Muscle of arm (tissue), 12 donors: Measurements from ENCODE around the gene NUDT3. TPM values are rescaled to one million over a fixed set of nuclear protein-coding genes. Genes with fewer than 3 reads are reported as not detected.
A peak's percentile ranks its signal among the peaks of the same experiment; 100 is the strongest.

Experiments
- DNase-seq: peaks from one replicate; pipeline ENCODE4 v3.0.0-alpha.2; 2013
- polyA plus RNA-seq, 12 donors: library from polyadenylated mRNA; unstranded; fragments of 120-200 nt; gene quantifications; one replicate each; pipeline ENCODE4 v1.2.1, GENCODE V29; 2013; ENCODE audit not compliant: insufficient read length in 12 of 12

The NUDT3 gene
- polyA plus RNA-seq, 12 donors = 17.6 to 36.9 (median 27.8) TPM; not detected in 1

DNA sequence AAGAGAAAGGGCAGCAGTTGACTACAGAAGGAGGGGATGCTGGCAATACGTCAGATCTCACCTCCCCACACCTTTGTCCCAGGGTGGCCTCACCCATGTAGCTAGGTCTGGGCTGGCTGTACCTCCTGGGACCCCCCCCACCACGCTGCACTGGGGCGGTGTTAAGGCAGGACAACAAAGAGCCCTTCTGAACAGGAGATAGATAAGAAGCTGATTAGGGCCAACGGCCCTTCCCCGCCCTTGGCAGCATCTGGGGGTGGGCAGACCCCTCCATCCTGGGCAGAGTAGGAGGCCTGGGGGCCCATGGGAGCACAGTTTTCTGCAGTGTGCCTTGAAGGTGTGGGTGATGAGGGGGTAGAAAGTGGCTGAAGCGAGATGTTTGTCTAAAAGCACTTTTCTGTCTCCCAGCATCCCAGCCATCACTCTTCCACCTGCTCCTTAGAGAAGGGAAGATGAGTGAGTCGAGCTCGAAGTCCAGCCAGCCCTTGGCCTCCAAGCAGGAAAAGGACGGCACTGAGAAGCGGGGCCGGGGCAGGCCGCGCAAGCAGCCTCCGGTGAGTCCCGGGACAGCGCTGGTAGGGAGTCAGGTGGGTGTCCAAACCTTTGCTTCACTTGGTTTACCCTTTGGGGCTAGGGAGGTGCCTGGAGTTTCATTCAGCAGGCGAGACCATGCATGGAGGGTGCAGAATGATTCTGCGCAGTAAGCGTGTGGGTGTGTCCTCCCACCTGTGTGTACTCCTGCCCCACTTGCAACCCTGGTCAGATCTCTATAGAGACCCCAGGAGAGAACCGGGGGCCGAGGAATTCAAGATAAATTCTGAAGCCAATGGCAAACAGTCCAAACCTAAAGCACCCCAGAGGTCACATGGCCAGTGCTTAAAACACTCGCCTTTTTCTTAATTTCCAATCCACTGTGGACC lies 151.9 kb downstream of the NUDT3 start:
- no peak for DNase-seq

DNA sequence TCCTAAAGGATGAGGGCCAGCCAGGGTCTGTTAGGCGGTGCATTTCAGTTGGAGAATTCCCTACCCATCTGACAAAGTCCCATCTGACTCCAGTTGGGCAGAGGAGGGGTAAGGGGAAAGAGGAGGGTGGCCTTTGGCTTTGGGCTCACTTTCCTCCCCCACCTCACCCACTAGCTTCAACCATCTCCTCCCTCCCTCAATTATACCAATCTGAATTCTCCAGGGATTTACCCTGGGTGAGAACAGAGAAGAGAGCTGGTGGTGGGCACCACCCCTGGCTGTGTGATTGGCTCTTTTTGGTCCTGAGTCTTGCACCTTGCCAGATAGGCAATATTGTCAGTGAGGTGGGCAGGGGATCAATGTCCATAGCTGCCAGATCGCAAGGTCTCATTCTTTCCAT lies 152.6 kb downstream of the NUDT3 start:
- no peak for DNase-seq

DNA sequence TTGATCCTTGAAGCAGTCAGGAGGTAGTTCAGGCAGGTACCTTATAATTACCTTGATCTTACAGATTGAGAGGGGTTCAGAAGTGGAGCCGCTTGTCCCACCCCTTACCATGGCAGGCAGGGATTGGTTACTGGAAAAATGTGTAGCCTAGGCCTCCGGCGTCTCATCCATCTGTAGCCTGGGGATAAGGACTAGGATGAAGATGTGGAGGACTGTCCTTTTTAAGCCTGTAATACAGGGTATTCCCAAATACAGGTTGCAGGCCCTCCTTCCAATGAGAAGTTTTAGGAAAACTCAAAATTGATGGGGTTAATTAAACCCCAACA lies 153.0 kb downstream of the NUDT3 start:
- no peak for DNase-seq

DNA sequence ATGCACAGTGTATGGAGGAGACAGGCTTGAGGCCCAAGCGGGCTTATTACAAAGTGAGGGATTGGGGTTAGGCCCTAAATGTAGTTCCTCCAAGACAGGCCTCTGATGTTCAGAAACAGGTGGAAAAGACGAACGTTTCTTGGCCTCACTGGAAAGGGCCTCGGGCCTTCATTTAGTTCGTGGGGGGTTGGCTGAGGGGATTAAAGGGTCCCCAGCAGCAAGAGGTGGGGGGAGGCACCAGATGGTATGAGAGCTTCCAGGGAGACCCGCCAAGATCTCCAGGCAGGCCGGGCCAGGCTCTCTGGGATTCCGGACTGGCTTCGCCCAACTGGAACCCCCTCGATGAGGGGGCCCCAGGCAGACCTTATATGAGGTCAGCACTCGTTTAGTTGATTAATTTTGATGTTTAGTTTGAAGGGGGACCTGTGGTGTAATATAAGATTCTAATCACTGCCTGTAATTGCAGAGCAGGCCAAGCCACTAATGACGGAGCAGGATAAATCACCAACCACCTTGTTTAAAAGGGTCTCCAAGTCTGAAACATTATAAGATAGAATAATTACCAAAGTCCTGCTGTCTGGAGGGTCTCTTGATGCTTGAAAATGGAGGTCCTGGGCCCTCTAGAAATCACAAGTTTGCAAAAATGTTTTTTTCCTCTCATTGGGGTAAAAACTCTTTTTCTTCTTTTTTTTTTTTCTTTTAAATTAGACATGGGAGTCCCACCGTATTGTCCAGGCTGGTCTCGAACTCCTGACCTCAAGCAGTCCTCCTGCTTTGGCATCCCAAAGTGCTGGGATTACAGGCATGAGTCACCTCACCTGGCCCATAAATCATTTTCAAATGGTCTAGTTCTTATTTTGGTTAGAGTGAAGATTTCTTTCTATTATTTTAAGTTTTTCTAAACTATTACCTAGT lies 153.6 kb downstream of the NUDT3 start:
- no peak for DNase-seq

DNA sequence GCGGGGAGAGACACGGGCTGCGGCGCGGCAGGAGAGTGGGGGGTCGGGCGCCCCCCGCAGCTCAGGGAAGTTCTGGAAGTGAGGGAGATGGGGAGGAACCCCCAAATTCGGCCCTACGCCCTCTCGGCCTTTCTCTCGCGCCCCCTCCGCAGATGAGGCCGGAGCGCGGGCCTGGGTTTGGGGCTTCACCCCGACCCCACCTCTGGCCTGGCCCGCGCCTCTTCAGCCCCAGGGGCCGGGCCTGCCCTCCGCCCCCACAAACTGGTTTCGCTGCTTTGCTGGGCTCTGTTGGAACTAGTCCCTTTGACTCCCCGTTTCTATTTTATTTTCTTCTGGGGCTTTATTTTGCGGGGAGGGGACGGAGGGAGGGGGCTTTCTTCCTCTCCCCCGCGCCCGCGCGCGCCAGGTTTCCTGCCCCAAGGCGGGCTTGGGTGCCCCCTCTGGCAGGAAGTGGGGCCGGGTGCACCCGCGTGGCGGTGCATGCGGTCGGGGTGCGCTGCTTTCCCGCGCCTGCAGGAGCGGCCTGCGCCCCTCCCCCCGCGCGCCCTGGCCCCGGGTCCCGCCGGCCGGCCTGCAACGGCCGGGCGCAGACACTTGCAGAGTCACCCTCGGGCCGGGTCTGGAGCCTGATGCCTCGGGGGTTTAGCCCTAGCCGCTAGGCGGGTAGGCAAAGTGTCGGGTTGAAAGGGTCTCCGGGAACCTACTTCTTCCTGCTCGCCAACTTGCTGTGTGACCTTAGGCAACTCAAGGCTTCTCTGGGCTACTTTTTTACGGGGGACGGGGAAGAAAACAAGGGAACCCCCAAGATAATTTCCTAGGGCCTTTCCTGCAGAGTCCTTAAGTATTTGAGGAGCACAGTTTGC lies 154.5 kb downstream of the NUDT3 start:
- DNase-seq = no peak

DNA sequence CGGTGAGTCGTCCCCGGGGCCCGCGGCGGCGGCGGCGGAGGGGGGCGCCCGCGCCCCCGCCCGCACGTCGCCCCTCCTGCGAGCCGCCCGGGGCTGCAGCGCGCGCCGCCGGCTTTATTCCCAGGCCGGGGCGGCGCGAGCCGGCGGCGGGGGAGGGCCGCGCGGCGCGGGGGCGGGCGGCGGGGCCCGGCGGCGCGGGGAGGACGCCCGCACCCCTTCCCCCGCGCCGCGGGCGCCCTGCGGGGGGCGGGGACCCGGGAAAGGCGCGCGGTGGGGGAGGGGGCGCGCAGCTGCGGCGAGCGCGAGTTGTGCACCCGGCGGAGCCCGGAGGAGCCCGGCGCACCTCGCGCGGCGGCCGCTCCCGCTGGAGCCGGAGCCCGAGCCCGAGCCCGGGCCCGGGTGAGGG lies 155.2 kb downstream of the NUDT3 start:
- DNase-seq = no peak

DNA sequence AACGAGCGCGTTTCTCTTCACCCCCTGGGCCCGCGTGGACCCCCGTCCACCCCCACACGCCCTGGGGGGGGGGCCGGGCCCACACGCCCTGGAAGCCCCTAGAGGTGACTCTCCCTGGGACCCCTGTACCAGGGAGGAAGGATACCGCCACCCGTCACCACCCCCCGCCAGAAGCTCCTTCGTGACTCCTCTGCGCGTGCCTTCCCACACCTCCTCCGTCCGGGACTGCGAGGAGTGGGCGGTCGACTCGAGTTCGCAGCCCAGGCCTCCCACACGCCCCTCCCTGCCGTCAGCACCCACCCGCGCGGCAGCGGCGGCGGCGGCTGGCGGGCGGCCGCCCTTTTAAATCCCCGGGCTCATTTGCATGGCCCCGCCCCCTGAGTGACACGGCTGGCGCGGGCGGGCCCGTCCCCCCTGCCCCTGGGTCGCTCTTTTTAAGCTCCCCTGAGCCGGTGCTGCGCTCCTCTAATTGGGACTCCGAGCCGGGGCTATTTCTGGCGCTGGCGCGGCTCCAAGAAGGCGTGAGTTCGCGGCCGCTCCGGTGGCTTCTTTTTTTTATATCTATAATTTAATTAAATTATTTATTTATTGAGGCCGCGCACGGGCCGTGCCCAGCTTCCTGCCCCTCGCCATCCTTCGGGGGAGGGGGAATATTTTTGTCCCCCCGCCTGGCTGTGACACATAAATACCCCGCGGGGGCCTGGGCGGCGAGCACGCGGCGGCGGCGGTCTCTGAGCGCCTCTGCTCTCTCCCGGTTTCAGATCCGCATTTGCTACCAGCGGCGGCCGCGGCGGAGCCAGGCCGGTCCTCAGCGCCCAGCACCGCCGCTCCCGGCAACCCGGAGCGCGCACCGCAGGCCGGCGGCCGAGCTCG lies 155.8 kb downstream of the NUDT3 start, which contains the start of gene HMGA1:
Gene HMGA1, plus strand, starts transcription at position 431 of the 873 bp plus-strand sequence. CDS start 3,908 bp downstream, outside the sequence.
- peak; percentile 71 for DNase-seq

DNA sequence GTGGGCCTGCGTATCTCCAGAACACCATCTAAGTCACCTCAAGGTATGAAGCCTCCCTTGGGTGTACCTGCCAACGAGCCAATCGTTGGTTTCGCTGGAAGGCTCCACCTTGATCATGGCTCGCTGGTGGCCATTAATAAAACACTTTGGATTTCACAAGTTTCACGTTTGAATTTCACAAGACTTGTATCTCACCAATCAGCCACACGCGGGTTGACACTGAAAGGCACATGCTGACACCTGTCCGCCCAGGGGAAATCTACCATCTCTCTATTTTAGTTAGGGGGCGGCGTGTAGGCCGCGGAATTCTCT lies 156.4 kb downstream of the NUDT3 start:
- DNase-seq = no peak

DNA sequence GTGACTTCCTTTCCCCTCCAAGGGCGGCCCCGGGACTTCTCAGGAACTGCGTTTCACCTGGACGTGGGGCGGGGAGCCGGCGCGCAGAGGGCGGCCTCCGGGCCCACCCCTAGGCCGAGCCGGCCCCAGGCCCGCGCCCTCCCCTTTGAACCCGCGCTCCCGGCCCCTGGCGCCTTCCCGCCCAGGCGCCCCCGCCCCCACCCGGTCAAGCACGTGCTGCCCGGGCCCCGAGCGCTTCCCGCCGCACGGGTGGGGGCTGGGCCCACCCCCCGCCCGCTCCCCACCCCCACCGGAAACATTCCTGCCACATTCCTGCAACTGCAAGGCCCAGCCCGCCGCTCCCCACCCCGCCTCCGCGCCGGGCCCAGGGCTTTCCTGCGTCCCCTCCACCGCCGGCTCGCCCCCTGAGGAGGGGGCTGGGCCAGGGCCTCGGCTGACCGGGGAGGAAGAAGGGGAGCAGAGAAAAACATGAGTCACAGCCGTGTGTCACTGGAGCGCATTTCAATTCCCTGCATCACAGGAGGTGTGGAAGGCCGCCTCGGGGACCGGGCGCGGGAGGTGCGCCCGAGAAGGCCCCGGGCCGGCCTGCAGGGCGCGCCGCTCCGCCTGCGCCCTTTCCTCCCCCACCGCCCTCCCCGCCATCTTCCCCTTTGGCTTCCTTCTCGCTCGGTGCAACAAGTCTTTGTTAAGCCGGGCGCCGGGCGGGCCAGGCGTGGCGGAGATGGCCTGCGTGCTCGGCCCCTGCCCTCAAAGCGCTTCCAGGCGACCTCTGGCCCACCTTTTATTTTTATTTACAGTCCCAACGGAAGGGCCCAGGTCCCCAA lies 156.9 kb downstream of the NUDT3 start:
- no peak for DNase-seq

DNA sequence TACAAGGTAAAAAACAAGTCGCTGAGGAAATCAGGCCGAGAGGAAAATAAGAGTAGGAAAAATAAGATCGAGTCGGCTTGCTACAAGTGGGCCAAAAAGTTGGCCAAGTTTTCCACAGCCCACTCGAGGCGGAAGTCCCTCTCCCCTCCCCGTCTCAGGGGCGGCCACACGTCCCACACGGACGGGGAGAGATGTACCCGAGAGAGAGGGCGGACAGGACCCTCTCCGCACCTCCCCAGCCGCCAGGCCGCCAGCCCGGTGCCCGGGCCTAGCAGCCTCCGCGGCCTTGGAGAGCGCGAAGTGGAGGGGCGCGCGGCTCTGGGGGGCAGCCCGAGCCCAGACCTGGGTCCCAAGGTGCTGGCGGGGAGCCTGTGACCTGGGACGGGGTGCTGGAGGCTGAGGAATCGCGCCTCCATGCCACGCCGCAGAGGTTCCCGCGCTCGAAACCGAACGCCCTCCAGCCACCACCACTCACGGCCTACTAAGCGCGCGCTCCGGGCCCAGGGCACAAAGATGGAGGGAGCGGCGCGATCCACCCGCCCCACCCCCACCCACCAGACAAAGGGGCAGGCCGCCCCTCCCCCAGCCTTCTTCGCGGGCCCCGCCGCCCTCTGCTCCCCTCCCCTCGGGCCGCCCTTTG lies 157.7 kb downstream of the NUDT3 start:
- DNase-seq = no peak

DNA sequence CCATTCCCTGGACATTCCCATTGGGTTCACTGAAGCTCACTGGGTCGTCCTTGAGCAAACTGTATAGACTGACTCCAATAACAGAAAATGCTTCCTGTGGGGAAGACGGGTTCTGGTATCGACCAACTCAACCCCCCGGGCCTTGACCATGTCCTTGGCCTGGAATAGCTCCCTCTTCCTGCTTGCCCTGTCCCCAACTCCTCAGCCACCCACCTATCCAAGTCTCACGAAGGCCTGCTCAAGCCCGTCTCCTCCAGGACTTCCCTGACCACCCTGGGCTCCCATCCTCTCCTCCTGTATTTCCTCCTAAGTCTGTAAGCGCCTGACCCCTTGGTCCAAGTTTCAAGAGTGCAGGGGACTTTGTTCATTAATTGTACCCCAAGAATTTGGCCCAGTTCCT lies 158.6 kb downstream of the NUDT3 start:
- no peak for DNase-seq

DNA sequence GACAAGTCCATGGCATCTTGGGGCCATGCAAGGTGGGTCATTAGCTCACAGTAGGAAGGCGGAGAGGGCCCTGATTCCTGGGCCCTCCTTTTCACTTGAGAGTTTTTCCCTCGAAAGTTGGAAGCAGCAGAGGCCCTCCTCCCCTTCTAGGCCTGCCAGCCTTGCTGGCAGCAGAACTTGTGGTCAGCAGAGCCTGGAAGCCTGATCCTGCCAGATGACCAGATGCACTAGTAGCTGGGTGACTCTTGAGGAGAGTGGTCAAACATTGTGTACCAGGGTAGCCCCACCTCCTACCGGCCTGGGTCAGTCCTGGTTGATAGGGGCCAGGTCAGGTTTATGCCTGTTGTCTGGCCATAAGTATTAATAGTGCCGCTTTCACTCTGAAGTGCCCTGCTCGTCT lies 159.6 kb downstream of the NUDT3 start:
- DNase-seq = no peak

DNA sequence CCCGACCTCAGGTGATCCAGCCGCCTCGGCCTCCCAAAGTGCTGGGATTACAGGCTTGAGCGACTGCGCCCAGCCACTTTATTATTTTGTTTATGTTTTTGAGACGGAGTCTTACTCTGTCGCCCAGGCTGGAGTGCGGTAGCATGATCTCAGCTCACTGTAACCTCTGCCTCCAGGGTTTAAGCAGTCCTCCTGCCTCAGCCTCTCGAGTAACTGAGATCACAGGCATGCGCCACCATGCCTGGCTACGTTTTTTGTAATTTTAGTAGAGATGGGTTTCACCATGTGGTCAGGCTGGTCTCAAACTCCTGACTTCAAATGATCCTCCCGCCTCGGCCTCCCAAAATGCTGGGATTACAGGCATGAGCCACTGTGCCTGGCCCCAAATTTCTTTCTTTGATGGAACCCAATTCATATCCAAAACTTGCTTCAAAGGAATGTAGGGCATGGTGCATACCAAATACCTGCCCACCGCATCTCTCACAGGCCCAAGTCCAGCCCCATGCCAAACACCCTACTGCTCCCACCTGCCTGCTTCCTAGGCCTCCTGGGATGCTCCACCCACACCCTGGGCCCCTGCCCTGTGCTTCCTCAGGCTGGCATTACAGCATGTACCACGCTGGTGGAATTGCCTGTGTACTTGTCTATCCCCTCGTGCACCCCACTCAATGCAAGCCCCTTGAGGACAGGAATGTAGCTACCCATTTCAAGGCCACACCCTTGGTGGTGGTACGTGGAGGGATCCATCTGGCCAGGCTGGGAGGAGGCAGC lies 160.7 kb downstream of the NUDT3 start:
- DNase-seq = no peak

DNA sequence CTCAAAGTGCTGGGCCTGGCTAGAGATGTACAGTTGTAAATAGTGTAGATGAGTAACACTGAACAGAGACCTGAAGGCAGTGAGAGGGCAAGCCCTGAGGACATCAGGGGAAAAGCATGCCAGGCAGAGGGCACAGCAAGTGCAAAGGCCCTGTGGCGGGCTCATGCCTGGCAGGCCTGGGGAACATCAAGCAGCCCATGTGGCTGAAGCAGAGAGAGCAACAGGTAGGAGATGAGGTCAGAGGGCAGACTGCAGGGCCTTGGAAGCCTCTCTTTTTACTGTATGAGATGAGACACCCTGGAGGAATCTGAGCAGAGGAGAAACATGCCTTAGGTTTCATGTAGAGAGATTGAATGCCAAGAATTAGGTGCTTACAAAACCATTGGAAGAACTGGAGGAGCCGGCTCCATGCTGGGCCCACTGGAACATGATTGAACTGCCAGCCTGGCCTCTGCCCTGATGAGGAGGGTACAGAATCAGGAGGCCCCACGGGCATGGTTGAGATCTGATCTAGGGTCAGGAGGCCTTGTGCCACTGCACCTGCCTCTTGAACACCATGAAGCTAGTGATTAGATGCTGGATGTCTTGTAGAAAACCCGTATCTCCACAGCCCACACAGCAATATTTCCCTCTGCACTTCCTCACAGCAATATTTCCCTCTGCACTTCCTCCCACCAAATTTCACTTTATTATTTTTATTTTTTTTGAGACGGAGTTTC lies 161.7 kb downstream of the NUDT3 start:
- no peak for DNase-seq

DNA sequence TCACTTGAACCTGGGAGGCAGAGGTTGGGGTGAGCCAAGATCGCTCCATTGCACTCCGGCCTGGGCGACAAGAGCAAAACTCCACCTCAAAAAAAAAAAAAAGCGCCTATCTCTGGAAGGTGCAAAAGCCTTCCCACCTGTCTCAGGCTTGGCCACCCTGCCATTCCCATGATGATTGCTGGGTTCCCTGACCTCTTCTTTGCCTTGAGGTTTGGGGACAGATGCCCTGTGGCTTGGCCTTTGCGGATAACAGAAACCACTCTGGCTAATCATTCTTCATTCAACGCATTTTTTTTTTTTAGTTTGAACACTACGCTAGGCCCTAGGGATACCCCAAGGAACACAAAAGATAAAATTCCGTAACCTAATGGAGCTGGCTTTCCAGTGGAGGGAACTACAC lies 162.6 kb downstream of the NUDT3 start:
- DNase-seq = no peak
